ENCODE results near the gene TMEM267. TPM values are rescaled to one million over a fixed set of nuclear protein-coding genes. Genes with fewer than 3 reads are reported as not detected.
A peak's percentile ranks its signal among the peaks of the same experiment; 100 is the strongest.
"Not testable (repeated sequence)": the region's sequence is repeated elsewhere in the genome, so short reads cannot be mapped to it uniquely, and the experiment has no call there.

The TMEM267 gene
- total RNA-seq, 5 donors from 2014 or later (not counting 1 experiment from before 2014, with no cell fraction given): 10.1 to 19.4 (median 15.9) TPM

GRCh38 chr5:43514816-43515677, 31.4 kb upstream of the TMEM267 start, which contains the start of gene C5orf34:
TSS of gene C5orf34 (minus strand) at chr5:43515148. CDS start at chr5:43509339, 5,809 bp downstream.
- no peaks in the 10 kb centered on the region for H3K36me3 Mint-ChIP-seq
- Histone ChIP-seq H3K4me1 (ENCODE audit: control insufficient read depth in 1 of 2, extremely low read depth in 1 of 2, insufficient read depth in 2 of 2, low read length in 2 of 2) (peaks cover 2 to 17% of the 10 kb centered on the region in 2 experiments), H3K9me3 (no peaks in the 10 kb centered on the region), H3K36me3 (ENCODE audit: control insufficient read depth in 2 of 2, extremely low read depth in 1 of 2, insufficient read depth in 1 of 2, low read length in 1 of 2) (no peaks in the 10 kb centered on the region), H3K4me3 (ENCODE audit: control insufficient read depth in 1 of 2, extremely low read depth in 1 of 2, low read length in 1 of 2) (peak within 1 kb of the TSS; percentile 70 to 99), H3K27me3 (replicated peaks in 1 of 2; ENCODE audit: control insufficient read depth in 2 of 2, extremely low read depth in 1 of 2, insufficient read depth in 2 of 2, low read length in 1 of 2) (no peaks in the 10 kb centered on the region), H3K27ac (ENCODE audit: low read length) (peak within 1 kb of the TSS; percentile 85)
- 0% methylated on average over 20 of the region's 35 CpGs for WGBS (ENCODE audit: insufficient coverage)
- peak within 1 kb of the TSS; percentile 93 to 97 for H3K27ac Mint-ChIP-seq
- peak within 1 kb of the TSS; percentile 92 to 94 (median 93) for H3K4me3 Mint-ChIP-seq
- H3K4me1 Mint-ChIP-seq: peaks cover 34% of the 10 kb centered on the region in 3 donors
- no peaks in the 10 kb centered on the region for H3K27me3 Mint-ChIP-seq
- ChIA-PET CTCF (interaction anchor here (0.5 to 2.2 kb wide), 9 partner anchors 25 to 463 kb away, joined by 3 to 19 read pairs (median 3); partner anchors contain the start of gene TMEM267 (in 2 of the 2)), POLR2A (interaction anchor here (0.5 to 1.8 kb wide), 10 partner anchors 11 to 410 kb away, joined by 3 to 11 read pairs (median 4); partner anchors contain the start of genes TMEM267 (in 2 of the 2) and HMGCS1 (in 1 of the 2))
- DNase-seq (peak; percentile 76 to 96 (median 88)), ATAC-seq (replicated peaks in 1 of 4) (peak; percentile 95 to 98 (median 96))
- no peaks in the 10 kb centered on the region for H3K9me3 Mint-ChIP-seq

GRCh38 chr5:43514471-43514815, 30.8 kb upstream of the TMEM267 start:
- POLR2A ChIA-PET: interaction anchor here (0.6 to 1.8 kb wide), 6 partner anchors 11 to 409 kb away, joined by 3 to 8 read pairs (median 4); partner anchors contain the start of genes TMEM267 (in 2 of the 2) and HMGCS1 (in 1 of the 2)
- CTCF ChIA-PET: interaction anchor here (0.6 to 2.2 kb wide), 7 partner anchors 25 to 435 kb away, joined by 3 to 19 read pairs (median 3); partner anchors contain the start of gene TMEM267 (in 2 of the 2)
- H3K9me3 Mint-ChIP-seq: no peaks in the 10 kb centered on the region
- peak overlapping the region; percentile 92 to 94 (median 93) for H3K4me3 Mint-ChIP-seq
- H3K27ac Mint-ChIP-seq: peak overlapping the region; percentile 93 to 97
- H3K36me3 ChIP-seq (ENCODE audit: control insufficient read depth in 2 of 2, extremely low read depth in 1 of 2, insufficient read depth in 1 of 2, low read length in 1 of 2): no peaks in the 10 kb centered on the region
- H3K36me3 Mint-ChIP-seq: no peaks in the 10 kb centered on the region
- peaks cover 34% of the 10 kb centered on the region in 3 donors for H3K4me1 Mint-ChIP-seq
- WGBS (ENCODE audit: insufficient coverage): 2% methylated on average over 5 of the region's 6 CpGs
- peak overlapping the region; percentile 85 for H3K27ac ChIP-seq (ENCODE audit: low read length)
- peaks cover 2 to 17% of the 10 kb centered on the region in 2 experiments for H3K4me1 ChIP-seq (ENCODE audit: control insufficient read depth in 1 of 2, extremely low read depth in 1 of 2, insufficient read depth in 2 of 2, low read length in 2 of 2)
- no peaks in the 10 kb centered on the region for H3K27me3 ChIP-seq (replicated peaks in 1 of 2; ENCODE audit: control insufficient read depth in 2 of 2, extremely low read depth in 1 of 2, insufficient read depth in 2 of 2, low read length in 1 of 2)
- no peaks in the 10 kb centered on the region for H3K9me3 ChIP-seq
- H3K4me3 ChIP-seq (ENCODE audit: control insufficient read depth in 1 of 2, extremely low read depth in 1 of 2, low read length in 1 of 2): peak overlapping the region; percentile 70 to 99
- DNase-seq: peak in 1 of 35 experiments; percentile 6
- ATAC-seq (replicated peaks in 1 of 4): peak in 1 of 4 experiments; percentile 35
- H3K27me3 Mint-ChIP-seq: no peaks in the 10 kb centered on the region

- H3K27me3 Mint-ChIP-seq: no peaks in the 10 kb centered on the region
Observed at GRCh38 chr5:43514025-43514424, 30.4 kb upstream of the TMEM267 start.

GRCh38 chr5:43511062-43511461, 27.4 kb upstream of the TMEM267 start:
- H3K27ac ChIP-seq (ENCODE audit: low read length); H3K36me3 Mint-ChIP-seq; H3K27ac Mint-ChIP-seq; DNase-seq; H3K36me3 ChIP-seq (ENCODE audit: control insufficient read depth in 2 of 2, extremely low read depth in 1 of 2, insufficient read depth in 1 of 2, low read length in 1 of 2); H3K9me3 Mint-ChIP-seq; H3K27me3 ChIP-seq (replicated peaks in 1 of 2; ENCODE audit: control insufficient read depth in 2 of 2, extremely low read depth in 1 of 2, insufficient read depth in 2 of 2, low read length in 1 of 2); H3K9me3 ChIP-seq; H3K27me3 Mint-ChIP-seq; H3K4me3 Mint-ChIP-seq; ATAC-seq (replicated peaks in 1 of 4); CTCF ChIA-PET; H3K4me3 ChIP-seq (ENCODE audit: control insufficient read depth in 1 of 2, extremely low read depth in 1 of 2, low read length in 1 of 2): not testable (repeated sequence)
- POLR2A ChIA-PET: interaction anchor here in 1 of 2 donors (0.7 kb wide), 1 partner anchor 30 kb away, joined by 3 read pairs; no protein-coding TSS in a partner anchor
- 90% methylated on average over 6 of the region's 36 CpGs for WGBS (ENCODE audit: insufficient coverage)
- H3K4me1 Mint-ChIP-seq: peaks cover 30 to 34% (median 34%) of the 10 kb centered on the region in 3 donors
- H3K4me1 ChIP-seq (ENCODE audit: control insufficient read depth in 1 of 2, extremely low read depth in 1 of 2, insufficient read depth in 2 of 2, low read length in 2 of 2): peaks cover 2 to 17% of the 10 kb centered on the region in 2 experiments

More at GRCh38 chr5:43514025-43514424, 30.4 kb upstream of the TMEM267 start:
- H3K4me3 ChIP-seq (ENCODE audit: control insufficient read depth in 1 of 2, extremely low read depth in 1 of 2, low read length in 1 of 2): peak overlapping the region in 1 of 2 donors; percentile 99
- ChIA-PET POLR2A (interaction anchor here (0.6 to 1.8 kb wide), 3 partner anchors 12 to 409 kb away, joined by 3 to 4 read pairs (median 4); partner anchors contain the start of gene TMEM267 (in 1 of the 2)), CTCF (interaction anchor here in 1 of 2 donors (0.6 to 2.2 kb wide), 5 partner anchors 24 to 434 kb away, joined by 3 to 19 read pairs (median 4); partner anchors contain the start of gene TMEM267)
- Mint-ChIP-seq H3K36me3 (no peaks in the 10 kb centered on the region), H3K27ac (peak overlapping the region; percentile 93 to 97), H3K4me1 (peaks cover 34% of the 10 kb centered on the region in 3 donors), H3K4me3 (peak overlapping the region; percentile 92 to 94 (median 93)), H3K9me3 (no peaks in the 10 kb centered on the region)
- peak overlapping the region; percentile 85 for H3K27ac ChIP-seq (ENCODE audit: low read length)
- no peak for ATAC-seq (replicated peaks in 1 of 4)
- H3K36me3 ChIP-seq (ENCODE audit: control insufficient read depth in 2 of 2, extremely low read depth in 1 of 2, insufficient read depth in 1 of 2, low read length in 1 of 2): no peaks in the 10 kb centered on the region
- no peak for DNase-seq
- peaks cover 2 to 17% of the 10 kb centered on the region in 2 experiments for H3K4me1 ChIP-seq (ENCODE audit: control insufficient read depth in 1 of 2, extremely low read depth in 1 of 2, insufficient read depth in 2 of 2, low read length in 2 of 2)
- H3K9me3 ChIP-seq: no peaks in the 10 kb centered on the region
- H3K27me3 ChIP-seq (replicated peaks in 1 of 2; ENCODE audit: control insufficient read depth in 2 of 2, extremely low read depth in 1 of 2, insufficient read depth in 2 of 2, low read length in 1 of 2): no peaks in the 10 kb centered on the region
- WGBS (ENCODE audit: insufficient coverage): no CpG with 5 or more reads among the region's 4 CpGs

GRCh38 chr5:43498581-43498980, 14.9 kb upstream of the TMEM267 start:
- Mint-ChIP-seq H3K27me3 (no peaks in the 10 kb centered on the region), H3K9me3 (no peaks in the 10 kb centered on the region), H3K27ac (no peak overlapping the region), H3K4me3 (no peak overlapping the region), H3K4me1 (no peaks in the 10 kb centered on the region), H3K36me3 (peaks cover 28% of the 10 kb centered on the region)
- no peaks in the 10 kb centered on the region for H3K4me1 ChIP-seq (ENCODE audit: control insufficient read depth in 1 of 2, extremely low read depth in 1 of 2, insufficient read depth in 2 of 2, low read length in 2 of 2)
- ChIA-PET CTCF (interaction anchor here in 1 of 2 donors (0.9 kb wide), 2 partner anchors 14 to 30 kb away, joined by 3 read pairs; partner anchors contain the start of gene TMEM267), POLR2A (interaction anchor here in 1 of 2 donors (0.5 kb wide), 1 partner anchor 159 kb away, joined by 3 read pairs; no protein-coding TSS in a partner anchor)
- no peak overlapping the region for H3K4me3 ChIP-seq (ENCODE audit: control insufficient read depth in 1 of 2, extremely low read depth in 1 of 2, low read length in 1 of 2)
- H3K36me3 ChIP-seq (ENCODE audit: control insufficient read depth in 2 of 2, extremely low read depth in 1 of 2, insufficient read depth in 1 of 2, low read length in 1 of 2): peaks cover 0 to 4% of the 10 kb centered on the region in 2 donors
- H3K9me3 ChIP-seq: no peaks in the 10 kb centered on the region
- ATAC-seq (replicated peaks in 1 of 4) (no peak), DNase-seq (no peak)
- H3K27me3 ChIP-seq (replicated peaks in 1 of 2; ENCODE audit: control insufficient read depth in 2 of 2, extremely low read depth in 1 of 2, insufficient read depth in 2 of 2, low read length in 1 of 2): no peaks in the 10 kb centered on the region
- WGBS (ENCODE audit: insufficient coverage): 100% methylated on average over 1 of the region's 2 CpGs
- H3K27ac ChIP-seq (ENCODE audit: low read length): no peak overlapping the region
